NT2/D1 (cell line): Measurements from ENCODE around the gene AFF3.

Source experiments
- SUZ12 ChIP-seq: IDR thresholded peaks from 2 replicates; pipeline ENCODE4 v1.6.1; 2011; ENCODE audit not compliant: insufficient read length, insufficient read depth; ENCODE audit errors: extremely low read depth
- YY1 ChIP-seq: IDR thresholded peaks from 2 replicates; pipeline ENCODE4 v1.6.1; 2011; ENCODE audit not compliant: insufficient read length, insufficient read depth
- ZNF274 ChIP-seq: IDR thresholded peaks from 2 replicates; pipeline ENCODE4 v1.6.1; 2011; ENCODE audit warnings: mild to moderate bottlenecking, low read depth, low read length

DNA sequence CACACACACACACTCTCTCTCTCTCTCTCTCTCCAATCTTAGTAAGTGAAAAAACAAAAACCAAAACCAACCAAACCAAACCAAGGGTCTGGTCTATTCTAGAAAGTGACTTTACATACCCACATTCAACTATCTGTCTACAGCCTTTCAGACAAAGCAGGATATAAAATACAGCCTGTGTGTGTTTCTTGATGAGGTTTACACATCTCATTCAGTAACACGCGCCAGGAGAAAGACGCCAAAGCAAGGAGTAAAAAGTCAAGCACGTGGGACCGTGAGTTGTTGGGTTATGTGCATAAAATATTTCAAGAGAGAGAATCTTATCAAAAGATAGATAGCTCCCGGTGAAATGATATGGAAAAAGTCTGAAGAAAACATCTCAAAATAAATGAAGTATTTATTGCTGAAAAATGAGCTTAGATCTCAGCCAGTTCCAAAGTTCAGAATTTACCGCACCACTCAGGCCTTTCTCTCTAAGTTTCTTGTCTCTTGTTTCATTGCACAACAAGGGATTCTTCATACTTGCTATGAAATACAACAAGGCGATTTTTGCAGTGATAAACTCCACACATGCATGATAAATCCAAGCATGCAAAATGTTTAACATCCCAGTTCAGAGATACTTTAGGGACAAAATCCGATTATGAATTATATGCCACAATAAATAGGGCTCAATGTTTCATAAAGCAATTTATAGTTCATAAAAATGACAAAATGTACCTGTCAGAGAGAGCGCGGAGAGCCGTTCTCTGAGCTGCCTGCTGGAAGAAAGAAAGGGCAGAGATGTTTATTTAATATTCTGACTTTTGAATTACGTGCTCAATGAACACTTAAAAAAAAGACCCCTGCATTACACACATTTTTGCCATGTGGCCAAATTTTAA, 493.2 kb downstream of the AFF3 start:
- no peak for TF ChIP-seq YY1
- no peak for TF ChIP-seq SUZ12
- no peak for TF ChIP-seq ZNF274
